H1 (cell line): ENCODE results near the gene MEIS3. TPM values are rescaled to one million over a fixed set of nuclear protein-coding genes. Genes with fewer than 3 reads are reported as not detected.
A peak's percentile ranks its signal among the peaks of the same experiment; 100 is the strongest.

ENCODE experiments used
- BCL11A ChIP-seq, 2 experiments: IDR thresholded peaks; one replicate each; pipeline ENCODE4 v1.6.1; 2011; ENCODE audit warnings: low read depth in 2 of 2, low read length in 2 of 2, mild to moderate bottlenecking in 2 of 2
- CBX5 ChIP-seq: fragments of 300-800, 300-1000 bp; sonication (generic); IDR thresholded peaks from 2 replicates; pipeline ENCODE4 v1.7.1; 2016; ENCODE audit warnings: antibody characterized with exemption, low read length, low read depth
- CEBPB ChIP-seq: IDR thresholded peaks from 2 replicates; pipeline ENCODE4 v1.6.1; 2012; ENCODE audit warnings: low read depth, low read length
- EGR1 ChIP-seq: IDR thresholded peaks from 2 replicates; pipeline ENCODE4 v1.6.1; 2011; ENCODE audit warnings: low read depth, low read length, borderline replicate concordance
- EP300 ChIP-seq, 2 experiments: IDR thresholded peaks; 1 replicate in 1 of 2; 2 replicates in 1 of 2; pipeline ENCODE4 v1.6.1; 2011 to 2012; ENCODE audit warnings: low read depth in 2 of 2, low read length in 2 of 2, mild to moderate bottlenecking in 2 of 2, borderline replicate concordance in 1 of 2, inconsistent platforms in 1 of 2, moderate library complexity in 1 of 2
- GABPA ChIP-seq: IDR thresholded peaks from 2 replicates; pipeline ENCODE4 v1.6.1; 2011; ENCODE audit warnings: mild to moderate bottlenecking, low read length, moderate library complexity, borderline replicate concordance; ENCODE audit not compliant: insufficient read depth
- HDAC2 ChIP-seq, 2 experiments: fragments of 300-600 bp in 1 of 2; sonication (generic) in 1 of 2; IDR thresholded peaks; 2 replicates each; pipeline ENCODE4 v1.6.1; 2011 to 2012; ENCODE audit warnings: low read depth in 2 of 2, low read length in 2 of 2, mild to moderate bottlenecking in 2 of 2, moderate library complexity in 2 of 2, borderline replicate concordance in 1 of 2, inconsistent platforms in 1 of 2
- HDAC6 ChIP-seq: IDR thresholded peaks from one replicate; pipeline ENCODE4 v1.7.1; 2012; ENCODE audit warnings: low read depth, mild to moderate bottlenecking, inconsistent platforms, low read length, moderate library complexity
- JUN ChIP-seq: IDR thresholded peaks from 2 replicates; pipeline ENCODE4 v1.6.1; 2011; ENCODE audit warnings: low read depth, mild to moderate bottlenecking, improper control_type of control experiment, low read length
- NRF1 ChIP-seq: IDR thresholded peaks from 2 replicates; pipeline ENCODE4 v1.6.1; 2011; ENCODE audit warnings: mild to moderate bottlenecking, low read depth, low read length, improper control_type of control experiment
- POLR2A ChIP-seq, 2 experiments: IDR thresholded peaks; 1 replicate in 1 of 2; 2 replicates in 1 of 2; pipeline ENCODE4 v1.6.1; 2011; ENCODE audit warnings: low read depth in 2 of 2, low read length in 2 of 2, mild to moderate bottlenecking in 2 of 2; ENCODE audit errors: control extremely low read depth in 1 of 2
- SIRT6 ChIP-seq: IDR thresholded peaks from one replicate; pipeline ENCODE4 v1.7.1; 2012; ENCODE audit warnings: low read length, inconsistent platforms
- SIX5 ChIP-seq: IDR thresholded peaks from 2 replicates; pipeline ENCODE4 v1.6.1; 2011; ENCODE audit warnings: mild to moderate bottlenecking, low read depth, low read length
- SP1 ChIP-seq: IDR thresholded peaks from 2 replicates; pipeline ENCODE4 v1.6.1; 2011; ENCODE audit warnings: low read depth, low read length
- SP2 ChIP-seq: IDR thresholded peaks from 2 replicates; pipeline ENCODE4 v1.6.1; 2012; ENCODE audit warnings: mild to moderate bottlenecking, low read length, inconsistent platforms
- SP4 ChIP-seq: IDR thresholded peaks from 2 replicates; pipeline ENCODE4 v1.6.1; 2012; ENCODE audit warnings: low read length, inconsistent platforms
- TAF7 ChIP-seq: optimal IDR thresholded peaks from 2 replicates; pipeline ENCODE3; 2011; ENCODE audit warnings: low read depth, mild to moderate bottlenecking, inconsistent platforms, low read length, moderate library complexity, borderline replicate concordance
- polyA plus RNA-seq, 7 experiments: library from polyadenylated mRNA; depleted of rRNA in 3 of 7; stranded (reverse) in 5 of 7; unstranded in 2 of 7; fragments of >200 nt in 5 of 7; fragments of 200-250 nt in 2 of 7; gene quantifications; 1 replicate in 5 of 7; 2 replicates in 1 of 7; 4 replicates in 1 of 7; pipeline versions ENCODE4 v1.2.1 to v1.2.3, GENCODE V29; 2011 to 2013; ENCODE audit warnings: missing spikeins in 2 of 7, mixed read lengths in 2 of 7
- total RNA-seq: library from RNA; stranded (reverse); fragmentation: NEBNext Ultra II Directional; extraction: Animal tissue kit (Norgen Biotek cat#: 25700); gene quantifications from 2 replicates; pipeline ENCODE4 v1.2.1, GENCODE V29; 2021
- TF ChIP-seq, protein P1 (sequence below): IDR thresholded peaks from 2 replicates; pipeline ENCODE4 v1.6.1; 2012; ENCODE audit warnings: inconsistent platforms
- TF ChIP-seq, protein P2 (sequence below): IDR thresholded peaks from 2 replicates; pipeline ENCODE4 v1.6.1; 2011; ENCODE audit warnings: low read depth, mild to moderate bottlenecking, low read length; ENCODE audit not compliant: insufficient read depth

Gene MEIS3
- total and polyA plus RNA-seq, 2 of the 8 experiments (the other 6 are each of a cell fraction or from before 2014, with no cell fraction given), result 24.5 to 28.2 TPM

DNA sequence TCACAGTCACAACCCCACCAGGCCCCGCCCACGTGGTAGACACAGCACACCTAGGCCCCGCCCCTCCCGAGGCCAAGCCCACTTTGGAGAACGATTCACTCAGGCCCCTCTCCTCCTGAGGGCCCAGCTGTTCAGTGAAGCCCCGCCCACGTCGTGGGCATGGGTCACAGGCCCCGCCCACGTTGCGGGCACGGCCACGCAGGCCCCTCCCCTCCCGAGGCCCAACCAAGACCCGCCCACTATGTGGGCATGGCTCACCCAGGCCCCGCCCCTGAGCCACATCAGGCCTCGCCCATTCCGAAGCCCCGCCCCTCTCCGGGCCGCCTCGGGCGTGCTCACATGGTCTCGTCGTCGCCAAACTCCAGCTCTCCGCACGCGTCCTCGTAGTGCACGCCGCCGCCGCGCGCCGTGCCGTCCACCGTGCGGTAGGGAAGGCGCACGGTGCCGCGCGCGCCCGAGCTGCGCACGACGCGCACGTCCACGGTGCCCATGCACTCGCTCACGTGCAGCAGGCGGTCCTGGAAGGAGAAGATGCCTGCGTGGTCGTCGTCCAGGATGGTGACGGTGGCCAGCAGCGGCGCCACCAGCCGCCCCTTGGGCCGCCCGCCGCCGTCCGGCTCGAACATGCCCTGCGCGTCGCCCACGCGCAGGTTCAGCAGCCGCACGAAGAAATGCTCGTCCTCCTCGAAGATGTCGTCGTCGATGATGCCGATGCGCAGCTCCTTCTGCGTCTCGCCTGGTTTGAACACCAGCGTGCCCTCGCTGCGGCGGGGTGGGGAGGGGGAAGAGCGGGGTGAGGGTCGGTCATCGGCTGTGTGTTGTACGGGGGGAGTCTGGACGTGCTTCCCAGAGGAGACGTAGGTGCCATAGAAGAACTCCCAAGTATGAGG, 28.4 kb upstream of the MEIS3 start (continued):
- TF ChIP-seq GABPA, result no peak
- no peak for TF ChIP-seq POLR2A (IDR thresholded peaks at IDR 0.05; ENCODE audit: control extremely low read depth in 1 of 2, low read depth in 2 of 2, low read length in 2 of 2)
- peak; percentile 86 for TF ChIP-seq SP1
- TF ChIP-seq HDAC2 (IDR thresholded peaks at IDR 0.05; ENCODE audit: borderline replicate concordance in 1 of 2, low read depth in 2 of 2, low read length in 2 of 2), result peak; percentile 57 to 79; a peak in 2 of 4 replicates
- TF ChIP-seq BCL11A (IDR thresholded peaks at IDR 0.05; ENCODE audit: low read depth in 2 of 2, low read length in 2 of 2), result no peak
- TF ChIP-seq TAF7, result no peak
- TF ChIP-seq CEBPB, result no peak
- no peak for TF ChIP-seq HDAC6
- no peak for TF ChIP-seq EP300 (IDR thresholded peaks at IDR 0.05; ENCODE audit: borderline replicate concordance in 1 of 2, low read depth in 2 of 2, low read length in 2 of 2)
- no peak for TF ChIP-seq SP2
- TF ChIP-seq, protein P1, sequence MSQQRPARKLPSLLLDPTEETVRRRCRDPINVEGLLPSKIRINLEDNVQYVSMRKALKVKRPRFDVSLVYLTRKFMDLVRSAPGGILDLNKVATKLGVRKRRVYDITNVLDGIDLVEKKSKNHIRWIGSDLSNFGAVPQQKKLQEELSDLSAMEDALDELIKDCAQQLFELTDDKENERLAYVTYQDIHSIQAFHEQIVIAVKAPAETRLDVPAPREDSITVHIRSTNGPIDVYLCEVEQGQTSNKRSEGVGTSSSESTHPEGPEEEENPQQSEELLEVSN, result peak; percentile 97
- TF ChIP-seq EGR1, result 0 out of 2 replicates have a peak, but pooled peaks have one; percentile 38
- TF ChIP-seq NRF1, result no peak
- TF ChIP-seq CBX5, result no peak
- no peak for TF ChIP-seq SIRT6
- no peak for TF ChIP-seq JUN
- no peak; the same call in none of the 2 replicates for TF ChIP-seq SP4
- TF ChIP-seq, protein P2, sequence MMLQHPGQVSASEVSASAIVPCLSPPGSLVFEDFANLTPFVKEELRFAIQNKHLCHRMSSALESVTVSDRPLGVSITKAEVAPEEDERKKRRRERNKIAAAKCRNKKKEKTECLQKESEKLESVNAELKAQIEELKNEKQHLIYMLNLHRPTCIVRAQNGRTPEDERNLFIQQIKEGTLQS, result 0 out of 2 replicates have a peak, but pooled peaks have one; percentile 19
- no peak for TF ChIP-seq SIX5
